Measurements from ENCODE around the gene SHD.

The SHD gene

GRCh38 chr19:4301590-4302242 lies 22.6 kb downstream of the SHD start:
- no peak for FAIRE-seq

- FAIRE-seq: no peak
Measured at GRCh38 chr19:4302243-4302640, 23.2 kb downstream of the SHD start, which contains the start of gene TMIGD2. Gene TMIGD2, minus strand, starts transcription at chr19:4302389. Its CDS starts 4 bp downstream, at chr19:4302385.

DNA sequence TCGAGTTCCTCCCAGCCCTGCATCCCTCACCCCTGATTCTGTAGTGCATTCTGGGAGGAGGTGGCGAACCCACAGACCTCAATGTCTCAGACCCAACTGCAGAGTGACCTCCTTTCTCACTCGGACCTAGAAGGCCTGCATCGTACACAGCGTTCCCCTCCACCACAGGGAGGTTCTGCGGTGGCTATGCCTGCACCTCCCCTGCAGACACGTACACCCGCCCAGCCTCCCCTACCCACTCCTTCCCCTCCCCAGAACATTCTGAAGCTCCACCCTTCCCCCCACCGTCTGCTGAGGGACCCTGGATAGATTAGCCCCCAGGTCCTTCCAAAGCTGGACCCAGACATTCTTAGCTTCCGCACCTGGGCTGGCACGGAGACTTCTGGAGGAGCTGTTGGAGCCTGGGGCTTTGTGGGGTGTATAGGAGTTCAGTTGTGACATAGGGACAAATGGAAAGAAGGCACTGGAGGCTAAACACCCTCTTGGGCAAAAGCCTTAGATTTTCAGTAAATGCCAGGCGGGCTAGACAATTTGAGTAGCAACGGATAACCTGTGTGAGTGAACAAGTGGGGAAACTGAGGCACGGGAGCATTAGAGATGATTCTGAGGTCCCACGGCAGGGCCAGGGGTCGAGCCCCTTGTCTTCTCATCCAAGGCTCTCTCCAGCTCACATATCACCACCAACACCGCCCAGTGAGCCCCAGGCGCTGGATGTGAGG lies 24.9 kb downstream of the SHD start:
- no peak for FAIRE-seq

DNA sequence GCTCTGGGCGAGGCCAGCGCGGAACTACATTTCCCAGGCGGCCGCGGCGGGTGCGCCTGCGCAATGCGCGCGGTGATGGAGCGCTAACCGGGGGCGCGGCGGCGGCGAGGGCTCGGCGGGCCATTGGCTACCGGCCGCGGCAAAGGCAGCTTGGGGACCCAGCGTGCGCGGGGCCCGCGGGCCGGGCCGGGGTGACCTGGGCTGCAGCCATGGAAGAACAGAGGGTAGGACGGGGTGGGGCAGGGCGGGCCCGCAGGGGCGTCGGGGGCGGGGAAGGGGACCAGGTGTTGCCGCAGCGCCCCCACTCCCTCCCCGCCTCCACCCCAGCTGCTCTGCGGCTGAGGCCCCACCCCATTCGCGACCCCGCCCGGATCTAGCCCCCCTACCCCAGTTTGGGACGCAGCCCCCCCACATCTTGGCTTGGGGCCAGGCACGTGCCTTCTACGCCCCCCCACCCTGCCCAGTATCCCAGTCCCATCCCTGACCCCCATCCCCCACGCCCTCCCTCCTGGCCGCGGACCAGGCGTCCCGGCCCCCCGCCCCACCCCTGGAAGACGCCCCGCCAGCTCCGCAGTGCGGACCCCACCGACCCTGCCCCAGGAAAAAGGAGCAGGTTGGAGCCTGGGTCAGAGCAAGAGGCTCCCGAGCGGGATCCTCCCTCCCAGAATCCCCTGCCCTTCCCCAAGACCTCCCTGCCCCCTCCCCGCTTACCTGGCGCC lies 25.6 kb downstream of the SHD start, which contains the start of gene FSD1:
Gene FSD1 (plus strand): TSS at position 61 of the 719 bp plus-strand sequence. CDS start 149 bp downstream, at position 210.
- no peak for FAIRE-seq

GRCh38 chr19:4305257-4305612 lies 26.2 kb downstream of the SHD start:
- FAIRE-seq: no peak

GRCh38 chr19:4305659-4306058 lies 26.6 kb downstream of the SHD start:
- no peak for FAIRE-seq

DNA sequence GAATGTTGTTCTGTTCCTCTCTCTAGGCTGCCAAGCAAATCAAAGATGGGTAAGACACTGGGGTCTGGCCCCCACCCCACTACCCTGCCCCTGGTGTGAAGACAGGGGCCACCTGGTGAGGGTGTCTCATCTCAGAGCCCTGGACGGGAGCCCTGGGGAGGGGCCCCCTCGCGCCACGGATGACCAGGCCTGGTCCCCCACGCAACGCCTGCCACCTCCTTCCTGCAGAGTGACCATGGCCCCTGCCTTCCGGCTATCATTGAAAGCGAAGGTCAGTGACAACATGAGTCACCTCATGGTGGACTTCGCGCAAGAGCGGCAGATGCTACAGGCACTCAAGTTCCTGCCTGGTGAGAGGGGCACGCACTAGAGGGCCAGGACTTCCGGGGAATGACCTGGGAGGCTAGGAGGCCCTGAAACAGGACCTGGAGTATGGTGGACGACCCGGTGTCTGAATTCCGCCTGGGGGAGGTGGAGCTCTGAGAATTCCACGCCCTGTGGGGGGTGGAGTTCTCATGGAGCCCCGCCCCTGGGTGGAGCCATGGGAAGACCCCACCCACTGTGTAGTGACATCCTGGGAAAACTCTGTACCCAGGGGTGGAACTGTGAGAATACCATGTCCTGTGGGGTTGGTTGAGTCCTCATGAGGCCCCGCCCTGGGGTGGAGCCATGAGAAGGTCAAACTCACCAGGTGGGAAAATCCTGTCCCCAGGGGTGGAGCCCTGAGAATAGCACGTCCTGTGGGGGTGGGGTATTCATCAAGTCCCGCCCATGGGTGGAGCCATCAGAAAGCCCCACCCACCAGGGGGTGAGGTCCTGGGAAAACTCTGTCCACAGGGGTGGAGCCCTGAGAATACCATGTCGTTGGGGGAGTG lies 31.4 kb downstream of the SHD start:
- FAIRE-seq: no peak

- FAIRE-seq: no peak
Measured at GRCh38 chr19:4313847-4314490, 34.9 kb downstream of the SHD start.

- no peak for FAIRE-seq
Measured at GRCh38 chr19:4316956-4317355, 37.9 kb downstream of the SHD start.

- FAIRE-seq: no peak
Measured at GRCh38 chr19:4318460-4318859, 39.4 kb downstream of the SHD start.

DNA sequence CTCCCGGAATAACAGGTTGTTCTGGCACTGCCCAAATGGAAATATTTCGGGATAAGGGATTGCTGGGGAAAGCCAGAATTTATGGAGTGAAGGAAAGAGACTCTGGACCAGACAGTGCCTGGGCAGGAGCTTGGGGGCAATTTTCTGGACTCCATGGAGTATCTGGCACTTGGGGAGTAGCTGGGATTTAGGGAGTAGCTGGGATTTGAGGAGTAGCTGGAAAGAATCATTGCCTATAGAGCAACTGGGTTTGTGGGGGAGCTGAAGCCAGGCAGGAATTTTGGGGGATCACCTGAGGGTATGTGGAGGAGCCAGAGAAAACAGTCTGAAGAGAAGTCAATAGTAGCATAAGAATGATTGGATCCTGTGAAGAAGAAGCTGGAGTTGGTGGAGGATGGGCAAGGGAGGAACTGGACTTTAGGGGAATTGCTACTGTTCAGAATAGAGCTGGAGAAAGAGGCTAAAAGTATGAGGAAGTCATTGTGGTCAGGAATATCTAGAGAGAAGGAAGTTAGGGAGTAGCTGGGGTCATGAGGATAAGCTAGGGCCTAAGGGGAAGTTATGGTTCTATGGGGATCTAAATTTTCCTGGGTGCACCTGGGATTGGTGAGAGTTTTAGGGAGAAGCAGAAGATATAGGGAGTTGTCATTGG lies 40.1 kb downstream of the SHD start:
- no peak for FAIRE-seq

DNA sequence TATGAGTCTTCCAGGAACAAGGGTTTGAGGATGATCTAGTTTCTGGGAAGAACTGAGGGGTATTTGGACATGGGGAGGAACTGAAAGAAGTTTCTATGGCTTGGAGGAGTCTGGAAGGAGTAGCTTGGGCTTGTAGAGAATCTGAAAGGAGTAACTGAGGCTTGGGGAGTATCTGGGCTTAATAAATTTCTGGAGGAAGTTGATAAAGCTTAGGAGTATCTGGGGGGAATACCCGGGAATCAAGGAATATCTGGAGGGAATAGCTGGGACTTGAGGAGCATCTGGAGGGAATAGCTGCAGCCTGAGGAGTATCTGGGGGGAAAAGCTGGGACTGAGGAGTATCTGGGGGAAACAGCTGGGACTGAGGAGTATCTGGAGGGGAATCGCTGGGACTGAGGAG lies 41.4 kb downstream of the SHD start:
- no peak for FAIRE-seq

DNA sequence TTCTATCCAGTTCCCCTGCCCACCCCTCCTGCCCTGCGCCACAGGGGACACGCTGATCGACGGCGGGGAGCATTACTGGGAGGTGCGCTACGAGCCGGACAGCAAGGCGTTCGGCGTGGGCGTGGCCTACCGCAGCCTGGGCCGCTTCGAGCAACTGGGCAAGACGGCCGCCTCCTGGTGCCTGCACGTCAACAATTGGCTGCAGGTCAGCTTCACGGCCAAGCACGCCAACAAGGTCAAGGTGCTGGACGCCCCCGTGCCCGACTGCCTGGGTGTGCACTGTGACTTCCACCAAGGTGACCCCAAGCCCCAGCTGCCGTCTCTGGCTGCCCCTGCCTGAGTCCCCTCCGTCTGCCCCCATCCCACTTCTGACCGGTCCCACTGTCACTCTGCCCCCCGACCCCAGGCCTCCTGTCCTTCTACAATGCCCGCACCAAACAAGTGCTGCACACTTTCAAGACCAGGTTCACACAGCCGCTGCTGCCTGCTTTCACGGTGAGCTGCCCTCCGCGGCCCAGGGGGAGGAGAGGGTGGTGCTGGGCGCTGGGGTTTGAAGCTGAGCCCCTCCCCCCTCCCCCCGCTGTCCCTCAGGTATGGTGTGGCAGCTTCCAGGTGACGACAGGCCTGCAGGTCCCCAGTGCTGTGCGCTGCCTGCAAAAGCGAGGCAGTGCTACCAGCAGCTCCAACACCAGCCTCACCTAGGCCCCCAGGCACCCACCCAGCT lies 44.0 kb downstream of the SHD start:
- no peak for FAIRE-seq

DNA sequence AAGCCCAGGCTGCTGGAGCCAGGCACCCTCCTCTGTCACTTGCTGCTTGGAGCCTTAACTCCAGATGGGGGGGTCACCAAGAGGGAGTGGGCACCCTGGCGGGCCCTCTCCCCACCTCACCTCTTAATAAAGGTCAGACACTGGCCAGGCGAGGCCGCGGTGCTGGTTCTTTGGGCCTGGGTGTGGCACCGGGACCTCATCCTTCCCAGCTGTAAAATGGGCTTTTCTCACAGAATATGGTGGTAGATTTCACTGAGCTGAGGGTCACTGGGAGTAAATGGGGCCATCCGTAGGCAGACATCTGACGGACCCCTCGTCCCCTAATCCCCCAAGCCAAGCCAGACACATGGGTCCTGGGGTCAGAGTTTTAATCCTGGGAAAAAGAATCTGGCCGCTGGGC lies 44.6 kb downstream of the SHD start:
- FAIRE-seq: no peak

GRCh38 chr19:4324228-4324627 lies 45.2 kb downstream of the SHD start:
- FAIRE-seq: no peak

- FAIRE-seq: no peak
Measured at GRCh38 chr19:4326215-4326836, 47.3 kb downstream of the SHD start.

- no peak for FAIRE-seq
Measured at GRCh38 chr19:4326837-4327251, 47.8 kb downstream of the SHD start.

DNA sequence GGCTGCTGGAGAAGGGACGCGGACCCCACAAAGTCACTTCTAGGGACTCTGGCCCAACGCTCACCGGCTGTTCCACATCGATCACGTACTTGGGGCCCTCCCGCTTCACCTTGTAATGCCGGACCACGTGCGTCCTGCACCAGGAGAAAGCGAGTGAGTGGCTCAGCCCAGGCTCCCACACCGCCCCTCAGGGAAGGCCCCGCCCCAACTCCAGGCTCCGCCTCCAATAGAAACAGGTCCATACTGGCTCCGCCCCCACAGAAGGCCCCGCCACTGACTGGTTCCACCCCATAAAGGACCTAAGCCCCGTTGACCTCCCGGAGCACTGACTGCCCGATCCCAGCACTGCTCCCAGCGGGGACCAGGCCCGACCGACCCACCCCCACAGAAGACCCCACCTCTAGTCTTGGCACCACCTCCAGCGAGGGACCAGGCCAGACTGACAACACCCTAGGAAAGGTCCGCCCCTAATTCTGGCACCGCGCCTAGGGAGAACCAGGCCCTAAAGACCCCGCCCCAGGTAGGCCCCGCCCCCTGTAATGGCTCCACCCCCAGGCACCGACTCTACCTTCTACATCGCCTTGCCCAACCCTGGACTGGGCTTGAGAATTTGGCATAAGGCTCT lies 48.3 kb downstream of the SHD start:
- no peak for FAIRE-seq

DNA sequence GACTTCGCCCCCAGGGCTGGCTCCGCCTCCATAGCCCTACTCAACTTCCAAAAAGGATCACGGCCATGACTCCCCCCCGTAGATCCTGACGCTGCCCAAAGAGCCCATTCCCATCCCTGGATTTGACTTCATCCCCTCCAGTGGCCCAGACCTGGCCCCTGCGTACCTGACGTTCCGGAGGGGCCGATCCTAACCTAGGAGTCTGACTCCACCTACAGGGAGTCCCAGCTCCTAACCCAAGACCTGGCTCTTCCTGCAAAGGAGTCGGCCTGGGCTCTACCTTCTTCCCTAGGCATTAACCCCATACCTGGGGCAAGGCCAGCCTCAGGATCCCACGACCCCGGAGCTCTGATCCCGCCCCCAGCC lies 48.8 kb downstream of the SHD start:
- no peak for FAIRE-seq

Measured in A204.1 (cell line).